Endothelial cell of umbilical vein (primary cell): ENCODE results near the gene GOLIM4. TPM values are rescaled to one million over a fixed set of nuclear protein-coding genes. Genes with fewer than 3 reads are reported as not detected.

Source experiments
- BruUV-seq: library from RNA; stranded (reverse); fragments of 400-500 nt; replicated peaks from 2 replicates; lab custom pipeline; 2021; lab: Mats Ljungman, UMichigan
- CTCF ChIA-PET: fragments of 300-600, 350-600 bp; sonication (Branson Sonifier 250); formaldehyde crosslinking; loops from one replicate; lab custom pipeline; 2021; ENCODE audit warnings: antibody characterized with exemption, inconsistent platforms; lab: Charles Lee
- POLR2A ChIA-PET: fragments of 300-600, 350-600 bp; sonication (Branson Sonifier 250); formaldehyde crosslinking; loops from one replicate; lab custom pipeline; 2021; ENCODE audit warnings: antibody characterized with exemption, inconsistent platforms; lab: Charles Lee
- DNase-seq: peaks from one replicate; pipeline ENCODE4 v3.0.0-alpha.2; 2011; ENCODE audit warnings: low read depth, low spot score
- FAIRE-seq: peaks from 2 replicates; lab custom pipeline; 2011; peaks lifted over from hg19 to GRCh38; lab: Jason Lieb, UNC
- H2AFZ ChIP-seq: 2 replicates; pipeline ENCODE4 v1.6.0; 2012; ENCODE audit warnings: low read depth, low read length, control low read depth, inconsistent platforms
- H3K27ac ChIP-seq: 2 replicates; pipeline ENCODE4 v1.5.1; 2011; ENCODE audit warnings: low read depth, mild to moderate bottlenecking, control low read depth, low read length, moderate library complexity; ENCODE audit not compliant: insufficient read depth
- H3K27me3 ChIP-seq, 2 experiments: 2 replicates each; pipeline versions ENCODE4 v1.6.0 to v1.6.1; 2011; ENCODE audit warnings: low read length in 2 of 2, mixed read lengths in 1 of 2; ENCODE audit not compliant: control insufficient read depth in 2 of 2, insufficient read depth in 2 of 2
- H3K36me3 ChIP-seq, 2 experiments: 2 replicates in 1 of 2; 3 replicates in 1 of 2; pipeline ENCODE4 v1.5.1; 2011; ENCODE audit warnings: low read length in 2 of 2, mild to moderate bottlenecking in 1 of 2, moderate library complexity in 1 of 2; ENCODE audit not compliant: control insufficient read depth in 2 of 2, insufficient read depth in 2 of 2; ENCODE audit errors: extremely low read depth in 1 of 2
- H3K4me1 ChIP-seq: 3 replicates; pipeline ENCODE4 v1.5.1; 2011; ENCODE audit warnings: mild to moderate bottlenecking, low read length; ENCODE audit not compliant: control insufficient read depth, insufficient read depth; ENCODE audit errors: extremely low read depth
- H3K4me2 ChIP-seq: 2 replicates; pipeline ENCODE4 v1.6.1; 2011; ENCODE audit warnings: low read length, control low read depth, mixed read lengths; ENCODE audit not compliant: insufficient read depth
- H3K4me3 ChIP-seq, 3 experiments: fragments of 200-600 bp in 1 of 3; sonication (generic), shearing (Covaris generic) in 1 of 3; replicated peaks in 1 of 3; 2 replicates each; pipeline ENCODE4 v1.5.1; 2011 to 2016; ENCODE audit warnings: control low read depth in 3 of 3, low read length in 3 of 3, mild to moderate bottlenecking in 2 of 3, inconsistent platforms in 1 of 3, low read depth in 1 of 3, moderate library complexity in 1 of 3; ENCODE audit not compliant: insufficient read depth in 1 of 3
- H3K79me2 ChIP-seq: 2 replicates; pipeline ENCODE4 v1.6.0; 2012; ENCODE audit warnings: low read length, inconsistent platforms; ENCODE audit not compliant: control insufficient read depth, insufficient read depth
- H3K9ac ChIP-seq: replicated peaks from 2 replicates; pipeline ENCODE3; 2011; ENCODE audit warnings: low read length, control low read depth; ENCODE audit not compliant: insufficient read depth; ENCODE audit errors: extremely low read depth
- H3K9me1 ChIP-seq: replicated peaks from 3 replicates; pipeline ENCODE4 v1.6.0; 2011; ENCODE audit warnings: mild to moderate bottlenecking, low read length; ENCODE audit not compliant: control insufficient read depth, insufficient read depth; ENCODE audit errors: extremely low read depth
- H3K9me3 ChIP-seq: replicated peaks from 2 replicates; pipeline ENCODE4 v1.5.1; 2012; ENCODE audit warnings: low read length, inconsistent platforms; ENCODE audit not compliant: control insufficient read depth, insufficient read depth
- H4K20me1 ChIP-seq: replicated peaks from 2 replicates; pipeline ENCODE3; 2011; ENCODE audit warnings: mild to moderate bottlenecking, low read length; ENCODE audit not compliant: control insufficient read depth, insufficient read depth; ENCODE audit errors: extremely low read depth
- CTCF ChIP-seq, 2 donors: IDR thresholded peaks; 1 replicate in 1 of 2; 2 replicates in 1 of 2; pipeline ENCODE4 v1.5.1; 2011; ENCODE audit warnings: low read length in 2 of 2, mild to moderate bottlenecking in 2 of 2, moderate library complexity in 2 of 2, control low read depth in 1 of 2, inconsistent platforms in 1 of 2, low read depth in 1 of 2; ENCODE audit not compliant: insufficient read depth in 1 of 2; ENCODE audit errors: extremely low read depth in 1 of 2
- EZH2 ChIP-seq: IDR thresholded peaks from 2 replicates; pipeline ENCODE4 v1.6.1; 2012; ENCODE audit warnings: borderline replicate concordance, low read depth, mild to moderate bottlenecking, moderate library complexity, low read length, inconsistent platforms; ENCODE audit not compliant: severe bottlenecking
- FOS ChIP-seq: IDR thresholded peaks from 2 replicates; pipeline ENCODE4 v1.6.1; 2011; ENCODE audit warnings: mild to moderate bottlenecking, low read length, moderate library complexity, borderline replicate concordance; ENCODE audit not compliant: insufficient read depth
- GATA2 ChIP-seq: IDR thresholded peaks from 2 replicates; pipeline ENCODE4 v1.7.0; 2011; ENCODE audit warnings: low read depth, mild to moderate bottlenecking, moderate library complexity, mixed read lengths, low read length; ENCODE audit not compliant: insufficient read length, insufficient read depth
- JUN ChIP-seq: IDR thresholded peaks from 2 replicates; pipeline ENCODE4 v1.6.1; 2011; ENCODE audit warnings: borderline replicate concordance, low read depth; ENCODE audit not compliant: insufficient read length, insufficient read depth
- MAX ChIP-seq: IDR thresholded peaks from 2 replicates; pipeline ENCODE4 v1.6.1; 2011; ENCODE audit not compliant: insufficient read depth, insufficient read length
- MYC ChIP-seq: IDR thresholded peaks from one replicate; pipeline ENCODE4 v1.6.1; 2011; ENCODE audit warnings: mild to moderate bottlenecking, low read depth, low read length
- POLR2A ChIP-seq: IDR thresholded peaks from 2 replicates; pipeline ENCODE4 v1.6.1; 2012; ENCODE audit warnings: low read depth, mild to moderate bottlenecking, control low read depth, low read length
- POLR2AphosphoS5 ChIP-seq: IDR thresholded peaks from 2 replicates; pipeline ENCODE4 v1.6.1; 2012; ENCODE audit warnings: low read depth, mild to moderate bottlenecking, control low read depth, low read length, moderate library complexity; ENCODE audit not compliant: insufficient read depth
- dilution Hi-C: fragments of 300-500 bp; cut with MboI; formaldehyde crosslinking; loops from one replicate; pipeline ENCODE4 v1.15.0; 2019; ENCODE audit warnings: low sequenced_read_pairs; ENCODE audit not compliant: extremely low pct_ligation_motif_present
- intact Hi-C: fragments of 100-400 bp; cut with micrococcal nuclease; formaldehyde crosslinking; loops from one replicate; pipeline ENCODE4 v1.10.0; 2022
- polyA plus RNA-seq, 4 experiments: library from polyadenylated mRNA; depleted of rRNA in 3 of 4; stranded (reverse) in 3 of 4; unstranded in 1 of 4; fragments of >200 nt; gene quantifications; 2 replicates each; pipeline versions ENCODE4 v1.2.1 to v1.2.3, GENCODE V29; 2011 to 2012; ENCODE audit warnings: missing spikeins in 1 of 4
- total RNA-seq: library from RNA; stranded (reverse); gene quantifications from 2 replicates; pipeline ENCODE4 v1.2.3, GENCODE V29; 2021

Gene GOLIM4
- total and polyA plus RNA-seq, 2 donors (not counting 3 experiments of a cell fraction or from before 2014, with no cell fraction given) = 11.7 to 40.8 TPM

- no peaks in the 10 kb centered on the region for H4K20me1 ChIP-seq
- no peak overlapping the region for H3K9ac ChIP-seq
- no peaks in the 10 kb centered on the region for H3K9me3 ChIP-seq
- peaks cover 6% of the 10 kb centered on the region for H3K4me1 ChIP-seq
- H3K4me2 ChIP-seq = no peak overlapping the region
- peaks cover 17% of the 10 kb centered on the region for H3K79me2 ChIP-seq
- POLR2A ChIA-PET = no interaction called here
- no peaks in the 10 kb centered on the region for H3K27me3 ChIP-seq
- dilution Hi-C loops (no loop called here), intact Hi-C loops (loop anchor here (1.0 to 10.0 kb wide), 5 partner anchors 47 to 799 kb away; partner anchors contain the start of genes GOLIM4, SERPINI1 and ZBBX)
- no peak for DNase-seq
- no peak overlapping the region for H3K27ac ChIP-seq
- no peak for FAIRE-seq
- no peak overlapping the region for H3K4me3 ChIP-seq
- no peak overlapping the region for H2AFZ ChIP-seq
- no peaks in the 10 kb centered on the region for H3K9me1 ChIP-seq
- TF ChIP-seq CTCF (IDR thresholded peaks at IDR 0.05; ENCODE audit: extremely low read depth in 1 of 2, insufficient read depth in 1 of 2, low read depth in 1 of 2, low read length in 2 of 2) (no peak), POLR2A (no peak), MAX (no peak), GATA2 (no peak), EZH2 (no peak), MYC (no peak), JUN (no peak), FOS (no peak), POLR2AphosphoS5 (no peak)
- no TSS peak for BruUV-seq
- no peaks in the 10 kb centered on the region for H3K36me3 ChIP-seq
- CTCF ChIA-PET = interaction anchor here (0.6 to 6.6 kb wide), 26 partner anchors 9 to 799 kb away, joined by 3 to 190 read pairs (median 5); partner anchors contain the start of gene GOLIM4
Observed at GRCh38 chr3:168047936-168048335, 47.8 kb downstream of the GOLIM4 start.
